ENCODE results near the gene ZNF827. TPM values are rescaled to one million over a fixed set of nuclear protein-coding genes. Genes with fewer than 3 reads are reported as not detected.

Gene ZNF827
- total and polyA plus RNA-seq, 2 of the 13 experiments (the other 11 are each of a cell fraction or from before 2014, with no cell fraction given) = 2.8 TPM

DNA sequence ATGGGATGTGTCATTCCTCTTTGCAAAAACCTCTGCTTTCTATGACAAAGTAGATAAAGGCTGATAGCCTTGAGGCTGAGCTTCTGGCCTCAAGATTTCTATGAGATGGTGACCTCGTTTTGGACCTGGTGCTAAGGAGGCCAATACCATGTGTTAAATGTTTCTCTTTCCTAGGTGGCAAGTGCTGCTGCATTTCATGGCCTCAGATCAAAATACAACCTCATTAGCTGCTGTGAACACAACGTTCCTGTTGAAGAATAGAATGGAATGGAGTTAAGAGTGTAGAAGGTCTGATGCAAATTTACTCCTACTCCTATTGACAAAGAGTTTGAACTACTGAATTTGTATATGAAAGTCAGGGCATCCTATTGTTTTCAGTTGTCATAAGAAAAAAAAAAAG is 146.6 kb downstream of the ZNF827 start:
- in situ Hi-C loops (cut with HindIII; ENCODE audit: extremely low pct_ligation_motif_present, low pct_unique_long_range_greater_than_20kb) = no loop called here

More for the DNA sequence above, 146.6 kb downstream of the ZNF827 start:
- H4K20me1 ChIP-seq (ENCODE audit: insufficient read depth, low read length) = no peaks in the 10 kb centered on the region
- DNase-seq (ENCODE audit: low spot score) = no peak
- BruUV-seq (replicated peaks) = no TSS peak
- no peaks in the 10 kb centered on the region for H3K79me2 ChIP-seq (ENCODE audit: insufficient read depth, low read length)
- no peak overlapping the region for H3K4me2 ChIP-seq (ENCODE audit: low read depth, low read length)
- ATAC-seq = no peak
- H3K4me3 ChIP-seq (replicated peaks in 1 of 3; ENCODE audit: insufficient read depth in 1 of 3, low read depth in 2 of 3, low read length in 3 of 3) = no peak overlapping the region
- H3K36me3 ChIP-seq (replicated peaks in 1 of 2; ENCODE audit: control insufficient read depth in 1 of 2, insufficient read depth in 2 of 2, low read length in 2 of 2) = no peaks in the 10 kb centered on the region
- TF ChIP-seq ZNF350 (CRISPR knock-in tag; IDR thresholded peaks at IDR 0.05; ENCODE audit: borderline replicate concordance, low read depth) (no peak), SMAD3 (CRISPR knock-in tag; IDR thresholded peaks at IDR 0.05) (no peak), TBP (CRISPR knock-in tag; IDR thresholded peaks at IDR 0.05) (no peak), ZNF224 (CRISPR knock-in tag; IDR thresholded peaks at IDR 0.05) (no peak), NR1H2 (CRISPR knock-in tag; IDR thresholded peaks at IDR 0.05; ENCODE audit: borderline replicate concordance, low read depth) (no peak), SOX6 (IDR thresholded peaks at IDR 0.05) (no peak), SOX6 (CRISPR knock-in tag; IDR thresholded peaks at IDR 0.05) (no peak), JARID2 (CRISPR knock-in tag; IDR thresholded peaks at IDR 0.05; ENCODE audit: insufficient replicate concordance) (no peak), TGIF2 (CRISPR knock-in tag; IDR thresholded peaks at IDR 0.05) (no peak), GLI4 (CRISPR knock-in tag; IDR thresholded peaks at IDR 0.05; ENCODE audit: borderline replicate concordance) (no peak)
- TF ChIP-seq, protein P1, sequence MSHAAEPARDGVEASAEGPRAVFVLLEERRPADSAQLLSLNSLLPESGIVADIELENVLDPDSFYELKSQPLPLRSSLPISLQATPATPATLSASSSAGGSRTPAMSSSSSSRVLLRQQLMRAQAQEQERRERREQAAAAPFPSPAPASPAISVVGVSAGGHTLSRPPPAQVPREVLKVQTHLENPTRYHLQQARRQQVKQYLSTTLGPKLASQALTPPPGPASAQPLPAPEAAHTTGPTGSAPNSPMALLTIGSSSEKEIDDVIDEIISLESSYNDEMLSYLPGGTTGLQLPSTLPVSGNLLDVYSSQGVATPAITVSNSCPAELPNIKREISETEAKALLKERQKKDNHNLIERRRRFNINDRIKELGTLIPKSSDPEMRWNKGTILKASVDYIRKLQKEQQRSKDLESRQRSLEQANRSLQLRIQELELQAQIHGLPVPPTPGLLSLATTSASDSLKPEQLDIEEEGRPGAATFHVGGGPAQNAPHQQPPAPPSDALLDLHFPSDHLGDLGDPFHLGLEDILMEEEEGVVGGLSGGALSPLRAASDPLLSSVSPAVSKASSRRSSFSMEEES (CRISPR knock-in tag; IDR thresholded peaks at IDR 0.05) = no peak
- TF ChIP-seq, protein P2, sequence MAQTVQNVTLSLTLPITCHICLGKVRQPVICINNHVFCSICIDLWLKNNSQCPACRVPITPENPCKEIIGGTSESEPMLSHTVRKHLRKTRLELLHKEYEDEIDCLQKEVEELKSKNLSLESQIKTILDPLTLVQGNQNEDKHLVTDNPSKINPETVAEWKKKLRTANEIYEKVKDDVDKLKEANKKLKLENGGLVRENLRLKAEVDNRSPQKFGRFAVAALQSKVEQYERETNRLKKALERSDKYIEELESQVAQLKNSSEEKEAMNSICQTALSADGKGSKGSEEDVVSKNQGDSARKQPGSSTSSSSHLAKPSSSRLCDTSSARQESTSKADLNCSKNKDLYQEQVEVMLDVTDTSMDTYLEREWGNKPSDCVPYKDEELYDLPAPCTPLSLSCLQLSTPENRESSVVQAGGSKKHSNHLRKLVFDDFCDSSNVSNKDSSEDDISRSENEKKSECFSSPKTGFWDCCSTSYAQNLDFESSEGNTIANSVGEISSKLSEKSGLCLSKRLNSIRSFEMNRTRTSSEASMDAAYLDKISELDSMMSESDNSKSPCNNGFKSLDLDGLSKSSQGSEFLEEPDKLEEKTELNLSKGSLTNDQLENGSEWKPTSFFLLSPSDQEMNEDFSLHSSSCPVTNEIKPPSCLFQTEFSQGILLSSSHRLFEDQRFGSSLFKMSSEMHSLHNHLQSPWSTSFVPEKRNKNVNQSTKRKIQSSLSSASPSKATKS (CRISPR knock-in tag; IDR thresholded peaks at IDR 0.05) = no peak
- ChIA-PET CTCF (ENCODE audit: low intra/inter-chr PET ratio, low total read pairs) (no interaction called here), POLR2A (no interaction called here)
- H3K27me3 ChIP-seq (ENCODE audit: control insufficient read depth in 1 of 2, insufficient read depth in 2 of 2, low read length in 2 of 2) = no peaks in the 10 kb centered on the region
- H2AFZ ChIP-seq (ENCODE audit: low read length) = no peak overlapping the region
- intact Hi-C loops (cut with micrococcal nuclease; ENCODE audit: unreplicated experiment) = no loop called here
- no peak overlapping the region for H3K9ac ChIP-seq (ENCODE audit: insufficient read depth, low read depth, low read length)
- FAIRE-seq = no peak
- H3K9me3 ChIP-seq (ENCODE audit: low read length) = no peaks in the 10 kb centered on the region
- no peak overlapping the region for H3K27ac ChIP-seq (ENCODE audit: extremely low read length, insufficient read depth, low read length)
- H3K4me1 ChIP-seq (ENCODE audit: insufficient read depth, low read length) = no peaks in the 10 kb centered on the region
- 41% methylated on average over 2 of the region's 2 CpGs for WGBS (ENCODE audit: low lambda C conversion rate)

All from HepG2 (cell line).